ENCODE measurements around the gene CXorf58.
"Not testable (repeated sequence)": the region's sequence is repeated elsewhere in the genome, so short reads cannot be mapped to it uniquely, and the experiment has no call there.

The CXorf58 gene

DNA sequence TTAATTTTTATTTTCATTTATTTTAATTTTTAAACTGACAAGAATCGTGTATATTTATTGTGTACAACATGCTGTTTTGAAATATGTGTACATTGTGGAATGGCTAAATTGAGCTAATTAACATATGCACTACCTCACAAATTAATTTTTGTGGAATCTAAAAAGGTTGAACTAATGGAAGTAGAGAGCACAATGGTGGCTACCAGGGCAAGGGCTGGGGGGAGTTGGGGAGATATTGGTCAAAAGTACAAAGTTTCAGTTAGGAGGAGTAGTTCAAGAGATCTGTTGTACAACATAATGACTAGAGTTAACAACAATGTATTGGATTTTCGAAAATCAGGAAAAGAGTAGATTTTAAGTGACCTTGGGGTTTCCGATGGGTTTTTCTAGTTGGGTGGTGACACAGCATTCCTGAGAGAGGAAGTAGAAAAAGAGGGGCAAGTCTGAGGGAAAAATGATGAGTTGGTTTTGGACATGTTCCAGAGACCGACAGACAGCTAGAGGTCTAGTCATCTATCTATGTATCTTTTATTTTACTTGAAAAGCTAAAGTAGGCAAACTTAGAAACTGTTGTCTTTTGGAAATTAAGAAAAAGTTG, 23.3 kb upstream of the CXorf58 start:
- no peak overlapping the region for H3K4me3 ChIP-seq (ENCODE audit: insufficient read depth, low read depth, low read length)
- no peak overlapping the region for H3K27ac ChIP-seq (ENCODE audit: insufficient read depth, low read depth, low read length, poor library complexity, severe bottlenecking)
- no peaks in the 10 kb centered on the region for H3K27me3 ChIP-seq (ENCODE audit: control insufficient read depth, insufficient read depth, low read length, poor library complexity, severe bottlenecking)
- no peaks in the 10 kb centered on the region for H3K9me3 ChIP-seq (ENCODE audit: control insufficient read depth, low read length)
- 96 to 98% methylated on average over 2 to 3 of the region's 4 CpGs for whole genome bisulfite sequencing, 2 experiments
- H3K4me1 ChIP-seq (ENCODE audit: control insufficient read depth, insufficient read depth, low read length), result no peaks in the 10 kb centered on the region
- no peaks in the 10 kb centered on the region for H3K36me3 ChIP-seq (ENCODE audit: control insufficient read depth, insufficient read depth, low read length)

GRCh38 chrX:23885803-23886202, 22.0 kb upstream of the CXorf58 start:
- 17 to 28% methylated on average over 3 of the region's 3 CpGs for WGBS, 2 experiments

GRCh38 chrX:23887451-23887850, 20.4 kb upstream of the CXorf58 start:
- H3K36me3 ChIP-seq (ENCODE audit: control insufficient read depth, insufficient read depth, low read length), result no peaks in the 10 kb centered on the region
- no peaks in the 10 kb centered on the region for H3K9me3 ChIP-seq (ENCODE audit: control insufficient read depth, low read length)
- H3K27ac ChIP-seq (ENCODE audit: insufficient read depth, low read depth, low read length, poor library complexity, severe bottlenecking), result no peak overlapping the region
- H3K4me3 ChIP-seq (ENCODE audit: insufficient read depth, low read depth, low read length), result no peak overlapping the region
- WGBS, 2 experiments, result 92 to 97% methylated on average over 6 of the region's 6 CpGs
- H3K27me3 ChIP-seq (ENCODE audit: control insufficient read depth, insufficient read depth, low read length, poor library complexity, severe bottlenecking), result no peaks in the 10 kb centered on the region
- H3K4me1 ChIP-seq (ENCODE audit: control insufficient read depth, insufficient read depth, low read length), result no peaks in the 10 kb centered on the region

More at GRCh38 chrX:23885803-23886202, 22.0 kb upstream of the CXorf58 start:
- Histone ChIP-seq H3K27ac (ENCODE audit: insufficient read depth, low read depth, low read length, poor library complexity, severe bottlenecking) (no peak overlapping the region), H3K4me3 (ENCODE audit: insufficient read depth, low read depth, low read length) (no peak overlapping the region), H3K4me1 (ENCODE audit: control insufficient read depth, insufficient read depth, low read length) (no peaks in the 10 kb centered on the region), H3K27me3 (ENCODE audit: control insufficient read depth, insufficient read depth, low read length, poor library complexity, severe bottlenecking) (no peaks in the 10 kb centered on the region), H3K9me3 (ENCODE audit: control insufficient read depth, low read length) (no peaks in the 10 kb centered on the region), H3K36me3 (ENCODE audit: control insufficient read depth, insufficient read depth, low read length) (no peaks in the 10 kb centered on the region)

- Histone ChIP-seq H3K4me1 (ENCODE audit: control insufficient read depth, insufficient read depth, low read length) (no peaks in the 10 kb centered on the region), H3K4me3 (ENCODE audit: insufficient read depth, low read depth, low read length) (no peak overlapping the region), H3K36me3 (ENCODE audit: control insufficient read depth, insufficient read depth, low read length) (no peaks in the 10 kb centered on the region), H3K27me3 (ENCODE audit: control insufficient read depth, insufficient read depth, low read length, poor library complexity, severe bottlenecking) (no peaks in the 10 kb centered on the region), H3K27ac (ENCODE audit: insufficient read depth, low read depth, low read length, poor library complexity, severe bottlenecking) (no peak overlapping the region), H3K9me3 (ENCODE audit: control insufficient read depth, low read length) (no peaks in the 10 kb centered on the region)
- 96 to 100% methylated on average over 3 of the region's 4 CpGs for WGBS, 2 experiments
Measured at GRCh38 chrX:23887918-23888317, 19.9 kb upstream of the CXorf58 start.

- no peaks in the 10 kb centered on the region for H3K36me3 ChIP-seq (ENCODE audit: control insufficient read depth, insufficient read depth, low read length)
- no peaks in the 10 kb centered on the region for H3K4me1 ChIP-seq (ENCODE audit: control insufficient read depth, insufficient read depth, low read length)
- H3K27ac ChIP-seq (ENCODE audit: insufficient read depth, low read depth, low read length, poor library complexity, severe bottlenecking), result no peak overlapping the region
- H3K4me3 ChIP-seq (ENCODE audit: insufficient read depth, low read depth, low read length), result no peak overlapping the region
- 91 to 100% methylated on average over 3 of the region's 3 CpGs for WGBS, 2 experiments
- no peaks in the 10 kb centered on the region for H3K27me3 ChIP-seq (ENCODE audit: control insufficient read depth, insufficient read depth, low read length, poor library complexity, severe bottlenecking)
- no peaks in the 10 kb centered on the region for H3K9me3 ChIP-seq (ENCODE audit: control insufficient read depth, low read length)
Measured at GRCh38 chrX:23888887-23889501, 18.8 kb upstream of the CXorf58 start.

GRCh38 chrX:23890933-23891332, 16.9 kb upstream of the CXorf58 start:
- no peaks in the 10 kb centered on the region for H3K4me1 ChIP-seq (ENCODE audit: control insufficient read depth, insufficient read depth, low read length)
- no peaks in the 10 kb centered on the region for H3K27me3 ChIP-seq (ENCODE audit: control insufficient read depth, insufficient read depth, low read length, poor library complexity, severe bottlenecking)
- no peaks in the 10 kb centered on the region for H3K9me3 ChIP-seq (ENCODE audit: control insufficient read depth, low read length)
- 88 to 97% methylated on average over 4 of the region's 4 CpGs for WGBS, 2 experiments
- H3K4me3 ChIP-seq (ENCODE audit: insufficient read depth, low read depth, low read length), result no peak overlapping the region
- H3K36me3 ChIP-seq (ENCODE audit: control insufficient read depth, insufficient read depth, low read length), result no peaks in the 10 kb centered on the region
- H3K27ac ChIP-seq (ENCODE audit: insufficient read depth, low read depth, low read length, poor library complexity, severe bottlenecking), result no peak overlapping the region

DNA sequence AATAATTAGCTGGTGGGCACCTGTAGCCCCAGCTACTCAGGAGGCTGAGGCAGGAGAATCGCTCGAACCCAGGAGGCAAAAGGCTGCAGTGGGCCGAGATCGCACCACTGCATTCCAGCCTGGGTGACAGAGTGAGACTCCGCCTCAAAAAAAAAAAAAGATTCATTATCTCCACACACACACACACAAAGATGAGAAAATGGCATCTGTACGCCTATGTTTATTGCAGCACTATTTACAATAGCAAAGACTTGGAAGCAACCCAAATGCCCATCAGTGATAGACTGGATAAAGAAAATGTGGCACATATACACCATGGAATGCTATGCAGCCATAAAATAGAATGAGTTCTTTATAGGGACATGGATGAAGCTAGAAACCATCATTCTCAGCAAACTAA, 12.8 kb upstream of the CXorf58 start:
- not testable (repeated sequence) for H3K27me3 ChIP-seq (ENCODE audit: control insufficient read depth, insufficient read depth, low read length, poor library complexity, severe bottlenecking); H3K9me3 ChIP-seq (ENCODE audit: control insufficient read depth, low read length); H3K36me3 ChIP-seq (ENCODE audit: control insufficient read depth, insufficient read depth, low read length); H3K4me3 ChIP-seq (ENCODE audit: insufficient read depth, low read depth, low read length); H3K27ac ChIP-seq (ENCODE audit: insufficient read depth, low read depth, low read length, poor library complexity, severe bottlenecking); H3K4me1 ChIP-seq (ENCODE audit: control insufficient read depth, insufficient read depth, low read length)
- 91 to 94% methylated on average over 5 to 6 of the region's 6 CpGs for WGBS, 2 experiments

- not testable (repeated sequence) for H3K27ac ChIP-seq (ENCODE audit: insufficient read depth, low read depth, low read length, poor library complexity, severe bottlenecking)
- WGBS, 2 experiments, result 94 to 100% methylated on average over 2 to 4 of the region's 4 CpGs
Measured at GRCh38 chrX:23896539-23896938, 11.3 kb upstream of the CXorf58 start.

GRCh38 chrX:23896981-23897380, 10.8 kb upstream of the CXorf58 start:
- Histone ChIP-seq H3K36me3 (ENCODE audit: control insufficient read depth, insufficient read depth, low read length) (no peaks in the 10 kb centered on the region), H3K9me3 (ENCODE audit: control insufficient read depth, low read length) (no peaks in the 10 kb centered on the region), H3K4me3 (ENCODE audit: insufficient read depth, low read depth, low read length) (no peak overlapping the region), H3K27me3 (ENCODE audit: control insufficient read depth, insufficient read depth, low read length, poor library complexity, severe bottlenecking) (no peaks in the 10 kb centered on the region), H3K27ac (ENCODE audit: insufficient read depth, low read depth, low read length, poor library complexity, severe bottlenecking) (no peak overlapping the region), H3K4me1 (ENCODE audit: control insufficient read depth, insufficient read depth, low read length) (no peaks in the 10 kb centered on the region)
- whole genome bisulfite sequencing, 2 experiments, result 100% methylated on average over 1 to 2 of the region's 2 CpGs

More at GRCh38 chrX:23896539-23896938, 11.3 kb upstream of the CXorf58 start:
- H3K4me1 ChIP-seq (ENCODE audit: control insufficient read depth, insufficient read depth, low read length); H3K27me3 ChIP-seq (ENCODE audit: control insufficient read depth, insufficient read depth, low read length, poor library complexity, severe bottlenecking); H3K9me3 ChIP-seq (ENCODE audit: control insufficient read depth, low read length); H3K4me3 ChIP-seq (ENCODE audit: insufficient read depth, low read depth, low read length); H3K36me3 ChIP-seq (ENCODE audit: control insufficient read depth, insufficient read depth, low read length): not testable (repeated sequence)

DNA sequence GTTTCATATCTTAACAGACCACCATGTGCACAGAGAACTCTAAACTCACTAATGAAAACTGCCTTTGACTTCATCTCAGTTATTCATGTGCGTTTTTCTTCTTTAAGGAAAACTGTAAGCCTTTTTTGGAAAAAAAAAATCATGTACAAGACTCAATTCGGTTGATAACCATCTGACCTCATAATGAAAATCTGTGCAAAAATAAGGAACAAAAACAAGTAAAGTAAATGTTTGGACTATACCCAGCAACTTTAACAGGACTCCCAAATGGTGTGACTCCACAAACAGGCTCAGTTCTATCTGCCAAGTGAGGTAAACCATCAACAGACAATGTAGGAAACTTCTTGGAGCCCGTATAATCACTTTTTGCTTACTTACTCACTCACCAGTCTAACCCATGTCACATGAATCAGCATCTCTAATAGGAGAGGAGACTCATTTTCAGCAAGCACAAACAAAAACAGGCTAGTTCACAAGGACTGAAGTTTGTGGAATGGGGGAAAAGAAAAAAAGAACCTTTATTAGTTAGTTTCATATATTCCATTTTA, 9.3 kb upstream of the CXorf58 start:
- no peaks in the 10 kb centered on the region for H3K36me3 ChIP-seq (ENCODE audit: control insufficient read depth, insufficient read depth, low read length)
- H3K4me3 ChIP-seq (ENCODE audit: insufficient read depth, low read depth, low read length), result no peak overlapping the region
- H3K4me1 ChIP-seq (ENCODE audit: control insufficient read depth, insufficient read depth, low read length), result no peaks in the 10 kb centered on the region
- H3K9me3 ChIP-seq (ENCODE audit: control insufficient read depth, low read length), result no peaks in the 10 kb centered on the region
- H3K27me3 ChIP-seq (ENCODE audit: control insufficient read depth, insufficient read depth, low read length, poor library complexity, severe bottlenecking), result no peaks in the 10 kb centered on the region
- WGBS, 2 experiments, result 97 to 100% methylated on average over 2 to 3 of the region's 3 CpGs
- H3K27ac ChIP-seq (ENCODE audit: insufficient read depth, low read depth, low read length, poor library complexity, severe bottlenecking), result no peak overlapping the region
